TTC549 (cell line): Measurements from ENCODE around the gene IL10RB.
"Not testable (repeated sequence)": the region's sequence is repeated elsewhere in the genome, so short reads cannot be mapped to it uniquely, and the experiment has no call there.

Experiments
- FAIRE-seq: peaks from 2 replicates; lab custom pipeline; 2012; peaks lifted over from hg19 to GRCh38; lab: Jason Lieb, UNC

Gene IL10RB

DNA sequence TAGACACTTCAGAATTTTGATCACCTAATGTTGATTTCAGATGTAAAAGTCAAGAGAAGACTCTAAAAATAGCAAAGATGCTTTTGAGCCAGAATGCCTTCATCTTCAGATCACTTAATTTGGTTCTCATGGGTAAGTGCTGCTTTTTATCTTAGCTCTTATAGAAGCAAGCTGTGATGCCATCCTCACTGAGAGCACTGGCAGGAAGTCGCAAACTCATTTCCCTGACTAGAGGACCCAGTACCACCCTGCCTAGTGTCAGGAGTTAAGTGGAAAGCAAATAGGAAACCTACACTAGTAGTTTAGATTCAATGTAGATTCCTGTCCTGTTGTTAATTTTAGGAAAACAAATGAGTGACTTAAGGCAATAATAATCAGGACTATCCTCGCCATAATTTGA, 24.3 kb upstream of the IL10RB start:
- no peak for FAIRE-seq

DNA sequence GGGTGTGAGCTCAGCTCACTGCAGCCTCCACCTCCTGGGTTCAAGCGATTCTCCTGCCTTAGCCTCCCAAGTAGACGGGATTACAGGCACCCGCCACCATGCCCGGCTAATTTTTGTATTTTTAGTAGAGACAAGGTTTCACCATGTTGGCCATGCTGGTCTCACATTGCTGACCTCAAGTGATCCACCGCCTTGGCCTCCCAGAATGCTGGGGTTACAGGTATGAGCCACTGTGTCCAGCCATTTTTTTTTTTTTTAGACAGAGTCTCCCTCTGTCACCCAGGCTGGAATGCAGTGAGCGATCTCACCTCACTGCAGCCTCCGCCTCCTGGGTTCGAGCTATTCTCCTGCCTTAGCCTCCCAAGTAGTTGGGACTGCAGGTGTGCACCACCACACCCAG, 23.3 kb upstream of the IL10RB start:
- not testable (repeated sequence) for FAIRE-seq

DNA sequence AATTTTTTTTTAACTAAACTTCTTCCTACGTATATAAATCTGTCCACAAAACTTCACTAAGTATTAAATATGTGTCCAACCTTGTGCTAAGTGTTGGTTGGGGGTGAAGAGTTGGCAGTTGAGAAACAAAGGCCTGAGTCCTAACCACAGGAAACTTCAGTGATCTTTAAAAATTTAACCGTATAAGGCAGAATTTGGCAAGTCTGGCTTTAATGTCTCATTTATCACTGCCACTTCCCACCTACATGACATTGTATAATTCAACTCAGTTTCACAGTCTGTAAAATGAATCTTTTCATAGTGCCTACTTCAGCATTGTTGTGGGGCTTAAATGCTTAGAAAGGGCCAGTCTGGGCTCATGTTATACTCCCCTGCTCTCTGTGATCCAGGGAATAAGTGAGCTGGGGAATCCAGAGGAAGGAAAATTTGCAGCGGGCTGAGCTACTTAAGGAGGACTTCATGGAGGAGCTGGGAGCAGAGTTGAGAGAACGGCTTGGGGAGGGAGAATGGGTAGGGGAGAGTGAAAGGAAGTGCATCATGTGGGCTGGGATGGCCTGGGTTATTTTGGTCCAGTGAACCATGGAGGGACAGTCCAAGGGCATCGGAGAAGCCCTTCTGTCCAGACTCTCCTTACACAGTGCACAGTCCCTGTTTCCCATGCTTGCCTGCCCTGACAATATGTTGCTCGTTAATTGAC, 21.9 kb upstream of the IL10RB start:
- no peak for FAIRE-seq

DNA sequence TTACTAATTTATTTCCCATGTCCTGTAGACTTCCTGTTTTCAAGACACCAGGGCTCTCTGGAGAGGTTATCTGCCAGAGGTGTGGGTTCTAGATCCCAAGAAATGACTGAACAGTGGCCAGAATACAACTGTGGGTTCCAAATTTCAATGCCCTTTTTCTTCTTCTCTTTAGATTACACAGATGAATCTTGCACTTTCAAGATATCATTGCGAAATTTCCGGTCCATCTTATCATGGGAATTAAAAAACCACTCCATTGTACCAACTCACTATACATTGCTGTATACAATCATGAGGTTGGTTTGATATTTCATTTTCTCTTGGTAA, 21.4 kb upstream of the IL10RB start:
- FAIRE-seq, result no peak

DNA sequence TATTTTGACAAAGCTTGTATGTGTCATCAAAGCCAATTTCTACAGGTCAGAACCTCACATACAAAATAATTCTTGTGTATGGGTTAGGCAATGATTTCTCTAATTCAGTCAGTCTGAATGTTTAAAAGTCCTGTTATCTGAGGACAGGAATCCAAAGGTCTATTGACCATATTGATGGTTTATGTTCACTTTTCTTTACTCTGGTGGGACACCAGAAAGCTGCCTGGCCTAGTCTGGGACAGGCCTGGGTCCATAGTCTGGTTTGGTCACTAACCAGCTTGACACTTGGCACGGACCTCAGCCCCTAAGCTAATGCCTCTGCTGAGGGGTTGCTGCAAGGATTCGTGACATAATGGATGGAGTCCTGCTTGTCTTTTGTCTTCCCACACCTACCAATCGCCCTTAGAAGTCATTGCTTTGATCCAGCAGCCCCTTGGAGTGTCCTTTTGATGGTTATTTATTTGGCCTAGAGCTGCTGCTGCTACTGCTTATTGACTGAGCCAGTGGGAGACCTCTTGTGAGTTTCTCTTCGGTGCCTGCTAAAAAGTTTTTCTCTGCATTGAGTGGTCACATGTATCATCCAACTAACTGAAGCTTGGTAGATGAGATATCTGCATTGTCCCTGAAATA, 20.8 kb upstream of the IL10RB start:
- FAIRE-seq, result no peak

DNA sequence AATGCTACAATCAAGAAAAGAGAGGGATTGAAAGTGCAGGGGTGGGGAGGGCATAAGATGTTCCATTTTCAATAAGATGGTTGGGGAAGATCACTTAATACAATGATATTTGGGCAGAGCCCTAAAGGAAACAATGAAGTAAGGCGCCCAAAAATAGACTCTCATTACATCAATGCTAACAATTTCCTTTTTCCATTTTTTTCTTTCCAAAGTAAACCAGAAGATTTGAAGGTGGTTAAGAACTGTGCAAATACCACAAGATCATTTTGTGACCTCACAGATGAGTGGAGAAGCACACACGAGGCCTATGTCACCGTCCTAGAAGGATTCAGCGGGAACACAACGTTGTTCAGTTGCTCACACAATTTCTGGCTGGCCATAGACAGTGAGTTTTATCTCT, 19.7 kb upstream of the IL10RB start:
- no peak for FAIRE-seq

DNA sequence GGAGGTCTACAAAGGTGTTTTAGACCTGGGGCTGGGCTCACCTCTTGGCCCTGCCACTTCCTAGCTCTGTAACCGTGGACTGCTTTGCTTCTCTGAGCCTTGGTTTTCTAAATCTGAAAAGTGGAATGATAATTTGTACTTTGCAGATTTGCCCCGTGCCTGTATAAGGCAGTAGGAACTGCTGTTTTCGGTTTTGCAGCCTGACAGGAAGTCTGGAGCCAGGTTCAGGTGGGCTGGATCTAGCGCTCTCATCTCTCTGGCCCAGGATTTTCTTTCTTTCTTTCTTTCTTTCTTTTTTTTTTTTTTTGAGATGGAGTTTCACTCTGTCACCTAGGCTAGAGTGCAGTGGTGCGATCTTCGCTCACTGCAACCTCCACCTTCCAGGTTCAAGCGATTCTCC, 19.2 kb upstream of the IL10RB start:
- FAIRE-seq, result no peak

DNA sequence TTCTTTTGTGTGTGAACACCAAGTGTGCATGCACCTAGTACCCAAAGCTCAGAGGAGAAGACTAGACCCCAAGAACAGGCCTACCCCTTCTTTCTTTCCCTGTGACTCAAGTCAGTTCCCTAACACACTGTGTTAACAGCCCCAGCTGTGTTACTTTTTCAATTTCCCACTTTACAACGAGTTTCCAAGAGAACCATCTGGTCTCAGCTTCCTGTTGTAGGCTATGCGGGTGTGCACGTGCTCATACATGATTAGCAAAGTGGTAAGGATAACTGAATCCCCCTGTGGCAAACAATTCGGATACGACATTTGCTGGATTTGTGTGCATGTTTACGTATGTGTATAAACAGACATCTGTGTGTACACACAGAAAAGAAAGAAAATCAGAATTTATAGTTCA, 18.6 kb upstream of the IL10RB start:
- no peak for FAIRE-seq

DNA sequence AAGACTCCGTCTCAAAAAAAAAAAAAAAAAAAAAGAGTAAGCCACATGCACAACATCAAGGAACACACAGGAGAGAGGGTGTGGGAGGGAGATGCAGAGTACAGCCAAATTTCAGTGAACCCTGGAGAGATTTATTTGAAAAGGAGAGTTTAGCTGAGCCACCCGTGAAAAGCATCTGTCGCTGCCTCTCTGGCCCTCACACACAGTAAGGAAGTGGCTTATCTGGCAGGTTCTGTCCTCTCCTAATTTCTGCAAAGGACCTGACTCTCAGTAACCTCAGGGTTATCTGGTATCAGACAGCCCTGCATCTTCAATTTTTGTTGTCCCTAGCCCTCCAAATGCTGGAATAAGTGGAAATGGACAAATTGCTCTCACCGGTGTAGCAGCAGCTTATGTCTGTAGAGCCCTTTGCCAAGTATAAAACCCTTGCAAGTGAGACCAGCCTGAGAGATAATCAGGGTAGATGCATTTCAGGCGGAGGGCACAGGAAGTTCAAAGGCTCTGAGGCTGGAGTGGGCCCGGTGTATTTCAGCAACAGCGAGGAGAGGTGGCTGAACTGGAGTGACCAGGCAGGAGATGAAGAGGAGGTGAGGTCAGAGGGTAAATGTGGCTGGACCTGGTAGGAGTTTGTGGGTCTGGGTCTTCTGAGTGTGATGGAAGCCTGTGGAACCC, 16.7 kb upstream of the IL10RB start:
- FAIRE-seq, result no peak

DNA sequence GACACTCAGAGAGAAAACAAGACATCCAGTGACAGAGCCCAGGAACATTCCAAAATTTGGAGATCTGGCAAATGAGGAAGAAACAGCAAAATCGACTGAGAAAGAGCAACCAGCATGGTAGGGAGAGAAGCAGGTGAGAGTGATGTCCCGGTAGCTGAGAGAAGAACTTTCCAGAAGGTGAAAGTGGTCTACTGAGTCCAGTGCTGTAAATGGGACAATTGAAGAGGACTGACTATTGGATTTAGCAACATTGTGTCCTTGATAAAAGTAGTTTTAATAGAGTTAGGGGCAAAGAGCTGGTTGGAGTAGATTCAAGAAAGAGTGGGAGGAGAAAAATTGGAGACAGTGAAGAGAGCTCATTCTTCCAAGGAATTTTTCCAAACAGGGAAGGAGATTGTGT, 15.0 kb upstream of the IL10RB start:
- no peak for FAIRE-seq

DNA sequence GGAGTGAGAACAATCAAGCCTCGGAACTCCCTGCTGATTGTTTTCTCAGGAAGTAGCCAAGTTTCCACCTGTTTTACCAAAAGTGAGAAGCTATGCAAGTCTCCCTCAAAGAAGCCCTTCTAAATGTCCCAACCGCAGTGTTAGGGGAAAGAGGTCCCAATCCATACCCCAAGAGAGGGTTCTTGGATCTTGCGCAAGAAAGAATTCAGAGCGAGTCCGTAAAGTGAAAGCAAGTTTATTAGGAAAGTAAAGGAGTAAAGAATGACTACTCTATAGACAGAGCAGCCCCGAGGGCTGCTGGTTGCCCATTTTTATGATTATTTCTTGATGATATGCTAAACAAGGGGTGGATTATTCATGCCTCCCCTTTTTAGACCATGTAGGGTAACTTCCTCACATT, 12.8 kb upstream of the IL10RB start:
- FAIRE-seq, result not testable (repeated sequence)

DNA sequence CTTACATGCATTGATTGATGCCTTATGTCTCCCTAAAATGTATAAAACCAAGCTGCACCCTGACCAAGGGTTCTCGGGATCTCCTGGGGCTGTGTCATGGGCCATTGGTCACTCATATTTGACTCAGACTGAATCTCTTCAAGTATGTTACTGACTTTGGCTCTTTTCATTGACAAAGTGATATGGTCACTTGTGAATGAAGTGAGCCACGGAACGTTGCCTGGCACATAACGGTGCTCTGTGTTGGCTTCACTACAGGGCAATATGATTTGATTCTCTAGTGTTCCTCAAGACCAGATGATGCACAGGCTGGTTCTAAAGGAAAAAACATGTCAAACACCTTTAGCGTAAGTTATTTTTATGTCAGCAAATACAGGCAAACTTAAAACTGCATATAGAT, 11.4 kb upstream of the IL10RB start:
- FAIRE-seq, result no peak

DNA sequence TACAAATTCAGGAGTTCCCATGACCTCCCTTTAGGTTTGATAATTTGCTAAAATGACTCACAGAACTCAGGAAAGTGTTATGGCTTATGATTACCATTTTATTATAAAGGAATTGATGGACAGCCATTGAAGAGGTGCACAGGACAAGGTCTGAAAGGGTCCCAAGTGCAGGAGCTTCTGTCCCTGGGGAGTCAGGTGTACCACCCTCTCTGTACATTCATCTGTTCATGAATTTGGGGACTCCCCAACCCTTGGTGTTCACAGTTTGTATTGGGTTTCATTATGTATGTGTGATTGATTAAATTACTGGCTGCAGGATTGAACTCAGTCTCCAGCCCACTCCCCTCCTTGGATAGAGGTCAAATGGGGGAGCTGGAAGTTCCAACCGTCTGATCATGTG, 10.8 kb upstream of the IL10RB start:
- FAIRE-seq, result no peak

DNA sequence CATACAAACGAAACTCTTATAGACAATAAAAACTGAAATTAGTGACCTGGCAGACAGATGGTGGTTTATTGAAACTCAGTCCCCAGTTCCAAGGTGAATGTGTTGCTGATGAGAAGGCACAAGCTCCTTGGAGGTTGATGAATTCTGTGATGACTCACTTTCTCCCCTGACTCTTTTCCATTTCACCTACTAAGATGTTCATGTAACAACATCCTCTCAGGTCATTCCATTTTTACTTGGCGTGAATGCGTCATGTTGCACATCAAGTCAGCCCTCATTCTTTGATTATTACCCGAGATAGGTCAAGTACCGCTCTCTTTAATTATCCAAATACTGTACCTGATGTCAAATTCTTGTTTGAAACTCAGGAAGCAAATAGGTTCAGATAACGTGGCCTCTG, 10.1 kb upstream of the IL10RB start:
- no peak for FAIRE-seq

DNA sequence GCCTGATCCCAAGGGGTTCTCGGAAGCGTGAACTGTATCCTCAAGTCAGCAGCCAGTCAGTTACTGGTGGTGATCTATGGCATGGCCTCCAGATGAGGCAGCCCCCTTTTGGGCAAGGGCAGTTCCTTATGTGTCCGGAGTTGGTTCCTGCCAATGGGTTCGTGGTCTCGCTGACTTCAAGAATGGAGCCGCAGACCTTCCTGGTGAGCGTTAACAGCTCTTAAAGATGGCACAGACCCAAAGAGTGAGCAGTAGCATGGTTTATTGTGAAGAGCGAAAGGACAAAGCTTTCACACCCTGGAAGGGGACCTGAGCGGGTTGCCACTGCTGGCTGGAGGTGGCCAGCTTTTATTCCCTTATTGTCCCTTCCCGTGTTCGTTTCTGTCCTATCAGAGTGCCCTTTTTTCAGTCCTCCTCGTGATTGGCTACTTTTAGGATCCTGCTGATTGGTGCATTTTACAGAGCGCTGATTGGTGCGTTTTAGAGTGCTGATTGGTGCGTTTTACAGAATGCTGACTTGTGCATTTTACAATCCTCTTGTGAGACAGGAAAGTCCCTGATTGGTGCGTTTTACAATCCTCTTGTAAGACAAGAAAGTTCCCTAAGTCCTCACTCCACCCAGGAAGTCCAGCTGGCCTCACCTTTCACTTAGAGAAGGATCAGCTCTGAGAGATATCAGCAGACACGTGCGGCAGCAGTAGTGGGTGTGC, 8.9 kb upstream of the IL10RB start:
- FAIRE-seq, result no peak

DNA sequence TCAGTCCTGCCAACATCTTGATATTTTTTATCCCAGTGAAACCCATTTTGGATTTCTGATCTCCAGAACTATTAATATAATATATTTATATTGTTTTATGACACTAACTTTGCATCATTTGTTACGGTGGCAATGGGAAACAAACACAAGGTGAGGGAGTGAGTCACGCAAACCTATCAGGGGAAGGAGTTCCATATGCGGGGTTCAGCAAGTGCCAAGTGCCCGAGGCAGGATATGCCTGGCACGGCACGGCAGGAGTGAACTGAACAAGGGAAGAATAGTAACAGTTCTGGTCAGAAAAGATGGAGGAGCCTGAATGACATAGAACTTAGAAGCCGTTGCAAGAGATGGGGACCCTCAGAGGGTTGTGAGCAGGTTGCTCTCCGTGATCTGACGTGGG, 7.7 kb upstream of the IL10RB start:
- FAIRE-seq, result no peak

DNA sequence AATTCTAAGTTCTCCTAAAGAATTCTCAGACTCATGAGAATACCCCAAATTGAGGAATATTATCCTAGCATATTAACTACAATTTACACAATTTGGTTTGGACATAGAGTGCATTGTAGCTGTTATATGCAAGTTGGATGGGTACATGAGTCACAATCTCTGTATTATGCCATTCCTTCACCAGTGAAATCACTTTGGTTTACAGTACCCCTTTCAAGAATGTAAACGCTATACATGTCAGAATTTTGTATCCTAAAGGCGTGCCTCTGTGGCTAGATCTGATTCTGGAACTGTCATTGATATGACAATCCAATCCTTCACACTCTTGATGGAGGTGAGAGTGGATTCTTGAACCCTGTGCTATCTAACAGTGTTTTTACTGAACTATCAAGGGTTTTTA, 6.7 kb upstream of the IL10RB start:
- no peak for FAIRE-seq

DNA sequence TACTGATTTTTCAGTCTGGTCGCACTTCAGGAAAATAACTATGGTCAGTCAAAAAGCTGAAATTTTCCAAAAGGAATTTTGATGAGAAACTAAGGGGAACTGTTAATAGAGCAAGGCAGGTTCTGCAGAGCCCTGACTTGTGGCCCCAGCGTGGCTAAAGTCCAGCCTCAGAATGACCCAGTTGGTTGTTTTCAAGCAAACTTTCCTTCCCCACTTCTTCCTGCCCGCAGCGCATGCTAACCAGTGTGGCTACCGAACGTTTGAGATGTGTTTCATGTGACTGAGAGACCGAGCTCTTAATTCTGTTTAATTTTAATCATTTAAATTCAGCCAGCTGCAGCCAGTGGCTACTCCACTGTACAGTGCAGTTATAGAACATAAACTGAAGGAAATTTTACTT, 6.2 kb upstream of the IL10RB start:
- no peak for FAIRE-seq

DNA sequence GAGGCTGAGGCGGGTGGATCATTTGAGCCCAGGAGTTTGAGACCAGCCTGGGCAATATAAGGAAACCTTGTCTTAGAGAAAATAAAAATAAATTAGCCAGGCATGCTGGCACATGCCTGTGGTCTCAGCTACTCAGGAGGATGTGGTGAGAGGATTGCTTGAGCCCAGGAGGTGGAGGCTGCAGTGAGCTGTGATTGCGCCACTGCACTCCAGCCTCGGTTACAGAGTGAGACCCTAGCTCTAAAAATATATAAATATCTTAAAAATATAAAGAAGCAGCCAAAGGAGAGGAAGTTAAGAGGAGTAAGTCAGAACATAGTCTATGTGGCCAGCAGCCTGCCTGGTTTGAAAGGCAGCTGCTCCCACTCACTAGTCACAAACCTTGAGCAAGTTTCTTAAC, 4.5 kb upstream of the IL10RB start:
- no peak for FAIRE-seq

DNA sequence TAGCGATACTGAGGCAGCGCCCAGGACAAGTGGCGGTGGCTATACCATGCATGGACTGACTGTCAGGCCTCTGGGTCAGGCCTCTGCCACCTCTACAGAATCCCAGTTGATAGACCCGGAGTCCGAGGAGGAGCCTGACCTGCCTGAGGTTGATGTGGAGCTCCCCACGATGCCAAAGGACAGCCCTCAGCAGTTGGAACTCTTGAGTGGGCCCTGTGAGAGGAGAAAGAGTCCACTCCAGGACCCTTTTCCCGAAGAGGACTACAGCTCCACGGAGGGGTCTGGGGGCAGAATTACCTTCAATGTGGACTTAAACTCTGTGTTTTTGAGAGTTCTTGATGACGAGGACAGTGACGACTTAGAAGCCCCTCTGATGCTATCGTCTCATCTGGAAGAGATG, 3.2 kb upstream of the IL10RB start:
- FAIRE-seq, result no peak

DNA sequence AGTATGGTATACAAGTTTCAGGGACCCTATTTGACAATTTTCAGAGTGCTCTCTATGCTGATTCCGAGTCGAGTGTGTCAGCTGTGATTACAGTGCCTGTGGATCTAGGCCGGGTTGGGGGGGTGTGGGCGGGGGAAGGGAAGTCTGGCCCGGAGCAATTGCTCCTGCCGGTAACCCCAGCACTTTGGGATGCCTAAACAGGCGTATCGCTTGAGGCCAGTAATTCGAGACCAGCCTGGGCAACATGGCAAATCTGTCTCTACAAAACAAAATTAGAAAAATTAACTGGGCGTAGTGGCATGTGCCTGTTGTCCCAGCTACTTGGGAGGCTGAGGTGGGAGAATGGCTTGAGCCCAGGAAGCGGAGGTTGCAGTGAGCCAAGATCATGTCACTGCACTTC, 1.6 kb upstream of the IL10RB start:
- no peak for FAIRE-seq

DNA sequence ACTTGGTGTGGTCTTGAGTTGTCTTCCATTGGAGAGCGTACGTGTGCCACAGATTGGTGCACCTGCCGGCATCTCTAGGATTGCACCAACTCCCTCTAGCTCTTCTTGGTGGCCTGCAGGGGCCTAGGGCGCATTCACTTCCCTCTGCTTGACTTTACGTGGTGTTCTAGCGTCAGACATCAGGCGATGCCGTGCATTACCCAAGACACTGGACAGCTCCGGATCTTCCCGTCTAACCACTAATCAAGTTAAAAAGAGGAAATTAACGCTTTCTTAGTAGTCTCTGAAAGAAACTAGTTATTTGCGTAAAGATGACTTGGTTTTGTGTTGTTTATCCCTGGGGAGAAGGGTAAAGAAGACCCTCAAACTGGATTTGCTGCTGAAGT, 510 bp upstream of the IL10RB start:
- FAIRE-seq, result no peak

DNA sequence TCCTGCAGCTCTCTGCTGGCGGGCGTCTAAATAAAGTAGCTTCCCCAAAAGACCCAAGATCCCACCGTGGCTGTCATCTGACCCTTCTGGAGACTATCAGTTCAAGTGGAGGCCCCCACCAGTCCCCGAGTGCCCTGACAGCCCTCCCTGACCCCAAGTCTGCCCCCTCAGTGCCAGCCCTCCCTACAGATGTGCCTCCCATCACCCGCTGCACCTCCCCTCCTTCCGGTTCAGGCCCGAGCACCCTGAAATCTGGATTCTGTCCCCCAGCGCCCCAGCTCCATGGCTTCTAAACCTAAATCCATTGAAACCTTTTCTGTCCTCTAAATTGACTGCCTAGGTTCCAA, 595 bp downstream of the IL10RB start:
- FAIRE-seq, result no peak

DNA sequence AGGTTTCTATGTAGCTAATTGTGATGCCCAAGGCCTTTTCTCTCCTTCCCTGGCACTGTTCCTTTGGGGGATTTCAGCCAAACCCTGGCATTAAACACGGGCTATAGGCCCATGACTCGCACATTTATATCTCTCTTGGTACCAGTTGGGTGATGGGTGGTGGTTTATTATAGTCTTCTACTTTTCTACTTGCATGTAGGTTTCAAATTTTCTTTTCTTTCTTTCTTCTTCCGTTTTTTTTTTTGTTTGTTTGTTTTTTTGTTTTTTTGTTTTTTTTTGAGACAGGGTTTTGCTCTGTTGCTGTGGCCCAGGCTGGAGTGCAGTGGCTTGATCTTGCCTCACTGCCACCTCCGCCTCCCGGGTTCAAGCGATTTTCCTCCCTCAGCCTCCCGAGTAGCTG, 1.1 kb downstream of the IL10RB start:
- no peak for FAIRE-seq
